WTC11 (cell line): ENCODE measurements around the gene ZFP62.

Experiments used
- TP53 ChIP-seq: sonication (generic); formaldehyde crosslinking; IDR thresholded peaks from 2 replicates; pipeline ENCODE4 v1.8.1; 2023; ENCODE audit warnings: mild to moderate bottlenecking, missing genetic modification reagents
- TF ChIP-seq, protein P1 (sequence below): fragments of 200-600 bp; IDR thresholded peaks from 2 replicates; pipeline ENCODE4 v1.8.0; 2022; ENCODE audit warnings: antibody characterized with exemption

DNA sequence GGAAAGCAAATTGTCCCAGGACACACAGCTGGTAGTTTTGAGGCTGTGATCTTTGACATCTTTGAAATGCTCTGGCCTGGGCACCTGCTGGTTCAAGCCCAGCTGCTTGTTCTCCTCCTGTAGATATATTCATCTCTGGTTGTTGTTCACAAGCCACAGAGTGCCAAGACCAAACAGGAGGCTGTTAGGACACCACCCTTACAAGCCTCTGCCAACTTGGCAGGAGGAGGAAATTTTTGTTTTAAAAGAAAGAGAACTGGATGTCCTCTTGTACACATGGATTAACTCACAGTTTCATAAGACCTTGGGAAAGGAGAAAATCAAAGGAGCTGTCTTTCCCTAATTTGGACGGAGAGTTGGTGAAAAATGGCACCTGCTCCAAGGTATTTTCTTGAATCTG, 8.5 kb upstream of the ZFP62 start:
- TF ChIP-seq, protein P1, sequence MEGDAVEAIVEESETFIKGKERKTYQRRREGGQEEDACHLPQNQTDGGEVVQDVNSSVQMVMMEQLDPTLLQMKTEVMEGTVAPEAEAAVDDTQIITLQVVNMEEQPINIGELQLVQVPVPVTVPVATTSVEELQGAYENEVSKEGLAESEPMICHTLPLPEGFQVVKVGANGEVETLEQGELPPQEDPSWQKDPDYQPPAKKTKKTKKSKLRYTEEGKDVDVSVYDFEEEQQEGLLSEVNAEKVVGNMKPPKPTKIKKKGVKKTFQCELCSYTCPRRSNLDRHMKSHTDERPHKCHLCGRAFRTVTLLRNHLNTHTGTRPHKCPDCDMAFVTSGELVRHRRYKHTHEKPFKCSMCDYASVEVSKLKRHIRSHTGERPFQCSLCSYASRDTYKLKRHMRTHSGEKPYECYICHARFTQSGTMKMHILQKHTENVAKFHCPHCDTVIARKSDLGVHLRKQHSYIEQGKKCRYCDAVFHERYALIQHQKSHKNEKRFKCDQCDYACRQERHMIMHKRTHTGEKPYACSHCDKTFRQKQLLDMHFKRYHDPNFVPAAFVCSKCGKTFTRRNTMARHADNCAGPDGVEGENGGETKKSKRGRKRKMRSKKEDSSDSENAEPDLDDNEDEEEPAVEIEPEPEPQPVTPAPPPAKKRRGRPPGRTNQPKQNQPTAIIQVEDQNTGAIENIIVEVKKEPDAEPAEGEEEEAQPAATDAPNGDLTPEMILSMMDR = no peak
- TF ChIP-seq TP53 = no peak
